Liver (tissue), 9 donors: Measurements from ENCODE around the gene KNDC1. TPM values are rescaled to one million over a fixed set of nuclear protein-coding genes. Genes with fewer than 3 reads are reported as not detected.

Experiments used
- DNase-seq: peaks from one replicate; pipeline ENCODE4 v3.0.0-alpha.2; 2017; ENCODE audit warnings: low spot score
- H3K27ac ChIP-seq, 2 donors: one replicate each; pipeline ENCODE4 v1.7.0; 2013; ENCODE audit warnings: inconsistent platforms in 2 of 2, low read length in 2 of 2, control low read depth in 1 of 2, low read depth in 1 of 2, mild to moderate bottlenecking in 1 of 2
- H3K27me3 ChIP-seq, 4 donors: one replicate each; pipeline versions ENCODE4 v1.6.1 to v1.7.0; 2013; ENCODE audit warnings: low read length in 3 of 4, inconsistent platforms in 1 of 4, mild to moderate bottlenecking in 1 of 4, moderate library complexity in 1 of 4; ENCODE audit not compliant: control insufficient read depth in 4 of 4, insufficient read depth in 4 of 4
- H3K36me3 ChIP-seq, 4 donors: one replicate each; pipeline versions ENCODE4 v1.6.1 to v1.7.0; 2013; ENCODE audit warnings: low read length in 3 of 4, mild to moderate bottlenecking in 3 of 4, low read depth in 1 of 4, moderate library complexity in 1 of 4; ENCODE audit not compliant: control insufficient read depth in 4 of 4, insufficient read depth in 3 of 4
- H3K4me1 ChIP-seq, 4 donors: one replicate each; pipeline versions ENCODE4 v1.6.1 to v1.7.0; 2013; ENCODE audit warnings: low read length in 3 of 4, mild to moderate bottlenecking in 3 of 4, moderate library complexity in 1 of 4; ENCODE audit not compliant: control insufficient read depth in 4 of 4, insufficient read depth in 4 of 4
- H3K4me3 ChIP-seq, 3 donors: one replicate each; pipeline versions ENCODE4 v1.6.1 to v1.7.0; 2013; ENCODE audit warnings: low read length in 3 of 3, control low read depth in 1 of 3, low read depth in 1 of 3, mild to moderate bottlenecking in 1 of 3
- H3K9ac ChIP-seq, 2 donors: one replicate each; pipeline ENCODE4 v1.7.0; 2013; ENCODE audit warnings: low read length in 2 of 2, mild to moderate bottlenecking in 2 of 2, moderate library complexity in 2 of 2, control low read depth in 1 of 2, low read depth in 1 of 2
- H3K9me3 ChIP-seq, 4 donors: one replicate each; pipeline versions ENCODE4 v1.6.1 to v1.7.0; 2013; ENCODE audit warnings: low read length in 3 of 4; ENCODE audit not compliant: control insufficient read depth in 4 of 4
- EGR1 ChIP-seq, 2 donors: IDR thresholded peaks; 2 replicates each; pipeline ENCODE4 v1.6.1; 2016 to 2018; ENCODE audit warnings: antibody characterized with exemption in 2 of 2, low read depth in 2 of 2
- FOXA1 ChIP-seq: IDR thresholded peaks from 2 replicates; pipeline ENCODE4 v1.6.1; 2016; ENCODE audit warnings: antibody characterized with exemption
- FOXA2 ChIP-seq: IDR thresholded peaks from 2 replicates; pipeline ENCODE4 v1.6.1; 2016; ENCODE audit warnings: antibody characterized with exemption
- GABPA ChIP-seq, 2 donors: IDR thresholded peaks in 1 of 2; conservative IDR thresholded peaks in 1 of 2; 2 replicates each; pipeline ENCODE4 v1.6.1; 2016; ENCODE audit warnings: antibody characterized with exemption in 2 of 2, mild to moderate bottlenecking in 1 of 2, moderate library complexity in 1 of 2
- HNF4A ChIP-seq, 2 donors: conservative IDR thresholded peaks; 2 replicates each; pipeline ENCODE4 v1.6.1; 2016; ENCODE audit warnings: antibody characterized with exemption in 2 of 2, mild to moderate bottlenecking in 2 of 2
- HNF4G ChIP-seq: IDR thresholded peaks from 2 replicates; pipeline ENCODE4 v1.6.1; 2016; ENCODE audit warnings: antibody characterized with exemption
- JUND ChIP-seq, 2 donors: IDR thresholded peaks; 2 replicates each; pipeline ENCODE4 v1.6.1; 2016; ENCODE audit warnings: antibody characterized with exemption in 2 of 2
- NR2F2 ChIP-seq: IDR thresholded peaks from 2 replicates; pipeline ENCODE4 v1.6.1; 2016; ENCODE audit warnings: antibody characterized with exemption
- RAD21 ChIP-seq, 2 donors: IDR thresholded peaks; 2 replicates each; pipeline ENCODE4 v1.6.1; 2016; ENCODE audit warnings: antibody characterized with exemption in 2 of 2, mild to moderate bottlenecking in 2 of 2
- RXRA ChIP-seq, 2 donors: IDR thresholded peaks; 2 replicates each; pipeline ENCODE4 v1.6.1; 2017 to 2018; ENCODE audit warnings: antibody characterized with exemption in 2 of 2, mild to moderate bottlenecking in 1 of 2
- SP1 ChIP-seq: IDR thresholded peaks from 2 replicates; pipeline ENCODE4 v1.6.1; 2018; ENCODE audit warnings: antibody characterized with exemption, mild to moderate bottlenecking
- TAF1 ChIP-seq: conservative IDR thresholded peaks from 2 replicates; pipeline ENCODE4 v1.6.1; 2016; ENCODE audit warnings: antibody characterized with exemption, mild to moderate bottlenecking
- YY1 ChIP-seq: IDR thresholded peaks from 2 replicates; pipeline ENCODE4 v1.6.1; 2016; ENCODE audit warnings: antibody characterized with exemption, mild to moderate bottlenecking
- WGBS: extraction: QIAGEN DNeasy Blood & Tissue Kit; methylation state at CpG from one replicate; pipeline ENCODE4 v1.1.7; 2013; 5-methylcytosine and 5-hydroxymethylcytosine counted together
- polyA plus RNA-seq, 2 donors: library from polyadenylated mRNA; stranded (reverse) in 1 of 2; unstranded in 1 of 2; fragments of 200-250 nt in 1 of 2; fragments of >200 nt in 1 of 2; fragmentation: Nextera tagmentation in 1 of 2; extraction: Ambion mirVana in 1 of 2; gene quantifications; one replicate each; pipeline versions ENCODE4 v1.2.1 to v1.2.3, GENCODE V29; 2013 to 2015
- total RNA-seq, 2 donors: library from RNA; depleted of rRNA; stranded (reverse); fragments of >200 nt; gene quantifications; one replicate each; pipeline ENCODE4 v1.2.3, GENCODE V29; 2014
- TF ChIP-seq, protein P1 (sequence below): IDR thresholded peaks from 2 replicates; pipeline ENCODE4 v1.6.1; 2016; ENCODE audit warnings: antibody characterized with exemption
- TF ChIP-seq, protein P2 (sequence below): IDR thresholded peaks from 2 replicates; pipeline ENCODE4 v1.6.1; 2016; ENCODE audit warnings: antibody characterized with exemption
- TF ChIP-seq, protein P3 (sequence below): IDR thresholded peaks from 2 replicates; pipeline ENCODE4 v1.6.1; 2016; ENCODE audit warnings: antibody characterized with exemption
- TF ChIP-seq, protein P4 (sequence below): fragments of 150-350 bp; IDR thresholded peaks from 2 replicates; pipeline ENCODE4 v1.5.1; 2017; ENCODE audit warnings: improper control_type of control experiment, low read depth, low read length; ENCODE audit not compliant: missing input control
- TF ChIP-seq, protein P5 (sequence below): IDR thresholded peaks from 2 replicates; pipeline ENCODE4 v1.6.1; 2016; ENCODE audit warnings: antibody characterized with exemption, mild to moderate bottlenecking
- donor health status: healthy.
- donor health status: healthy.
- donor health status: healthy.
- donor health status: healthy.
- donor health status: healthy.

KNDC1 gene
- total and polyA plus RNA-seq, 4 donors = 0.53 to 12.9 (median 4.3) TPM

DNA sequence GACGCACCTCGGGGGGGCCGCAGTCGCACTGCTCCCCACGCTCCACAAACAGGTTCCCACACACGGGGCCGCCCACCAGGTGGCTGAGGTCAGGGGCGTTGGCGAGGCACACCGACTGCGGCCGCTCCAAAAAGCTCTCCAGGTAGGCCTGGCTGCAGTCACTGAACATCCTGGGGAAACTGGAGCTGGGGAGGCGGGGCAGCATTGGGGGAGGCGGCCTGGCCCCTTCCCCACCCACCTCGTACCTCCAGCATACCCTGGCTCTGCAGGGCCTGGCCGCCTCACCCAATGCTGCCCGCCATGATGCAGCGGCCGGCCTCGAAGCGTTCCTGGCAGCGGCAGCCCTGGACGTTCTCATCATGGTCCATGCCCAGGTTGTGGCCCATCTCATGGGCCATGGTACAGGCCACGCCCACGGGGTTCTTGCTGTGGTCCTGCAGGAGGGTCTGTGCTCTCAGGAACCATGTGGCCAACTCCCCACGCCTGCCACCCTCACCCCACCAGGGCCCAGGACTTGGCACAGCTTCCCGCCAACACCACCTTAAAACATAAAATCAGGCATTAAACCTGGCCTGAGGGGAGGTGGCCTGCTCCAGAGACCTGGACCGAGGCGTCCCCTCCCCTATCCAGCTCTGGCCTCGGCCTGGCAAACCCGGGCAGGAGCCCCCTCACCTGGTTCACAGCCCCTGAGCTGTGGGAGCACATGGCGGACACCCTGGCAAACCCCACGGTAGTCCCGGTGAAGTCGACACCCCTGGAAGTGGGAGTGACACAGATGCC, 111.7 kb downstream of the KNDC1 start:
- peaks cover 0 to under 1% (median 0%) of the 10 kb centered on the region in 4 donors for H3K4me1 ChIP-seq
- H3K27me3 ChIP-seq = no peaks in the 10 kb centered on the region
- TF ChIP-seq, protein P1, sequence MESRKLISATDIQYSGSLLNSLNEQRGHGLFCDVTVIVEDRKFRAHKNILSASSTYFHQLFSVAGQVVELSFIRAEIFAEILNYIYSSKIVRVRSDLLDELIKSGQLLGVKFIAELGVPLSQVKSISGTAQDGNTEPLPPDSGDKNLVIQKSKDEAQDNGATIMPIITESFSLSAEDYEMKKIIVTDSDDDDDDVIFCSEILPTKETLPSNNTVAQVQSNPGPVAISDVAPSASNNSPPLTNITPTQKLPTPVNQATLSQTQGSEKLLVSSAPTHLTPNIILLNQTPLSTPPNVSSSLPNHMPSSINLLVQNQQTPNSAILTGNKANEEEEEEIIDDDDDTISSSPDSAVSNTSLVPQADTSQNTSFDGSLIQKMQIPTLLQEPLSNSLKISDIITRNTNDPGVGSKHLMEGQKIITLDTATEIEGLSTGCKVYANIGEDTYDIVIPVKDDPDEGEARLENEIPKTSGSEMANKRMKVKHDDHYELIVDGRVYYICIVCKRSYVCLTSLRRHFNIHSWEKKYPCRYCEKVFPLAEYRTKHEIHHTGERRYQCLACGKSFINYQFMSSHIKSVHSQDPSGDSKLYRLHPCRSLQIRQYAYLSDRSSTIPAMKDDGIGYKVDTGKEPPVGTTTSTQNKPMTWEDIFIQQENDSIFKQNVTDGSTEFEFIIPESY = no peak
- TF ChIP-seq TAF1 = no peak
- no peak for TF ChIP-seq JUND (IDR thresholded peaks at IDR 0.05)
- TF ChIP-seq, protein P2, sequence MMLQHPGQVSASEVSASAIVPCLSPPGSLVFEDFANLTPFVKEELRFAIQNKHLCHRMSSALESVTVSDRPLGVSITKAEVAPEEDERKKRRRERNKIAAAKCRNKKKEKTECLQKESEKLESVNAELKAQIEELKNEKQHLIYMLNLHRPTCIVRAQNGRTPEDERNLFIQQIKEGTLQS = no peak
- TF ChIP-seq, protein P3, sequence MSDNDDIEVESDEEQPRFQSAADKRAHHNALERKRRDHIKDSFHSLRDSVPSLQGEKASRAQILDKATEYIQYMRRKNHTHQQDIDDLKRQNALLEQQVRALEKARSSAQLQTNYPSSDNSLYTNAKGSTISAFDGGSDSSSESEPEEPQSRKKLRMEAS = no peak
- no peak for TF ChIP-seq HNF4A (conservative IDR thresholded peaks at IDR 0.05)
- TF ChIP-seq RXRA (IDR thresholded peaks at IDR 0.05) = no peak
- no peak for TF ChIP-seq GABPA (IDR thresholded peaks at IDR 0.05 in 1 of 2, conservative IDR thresholded peaks at IDR 0.05 in 1 of 2)
- H3K9me3 ChIP-seq = no peaks in the 10 kb centered on the region
- peaks cover 7 to 28% (median 11%) of the 10 kb centered on the region in 4 donors for H3K36me3 ChIP-seq
- no peak overlapping the region for H3K27ac ChIP-seq
- 86% methylated on average over 35 of the region's 35 CpGs for WGBS
- no peak for DNase-seq
- no peak overlapping the region for H3K9ac ChIP-seq
- no peak overlapping the region for H3K4me3 ChIP-seq

DNA sequence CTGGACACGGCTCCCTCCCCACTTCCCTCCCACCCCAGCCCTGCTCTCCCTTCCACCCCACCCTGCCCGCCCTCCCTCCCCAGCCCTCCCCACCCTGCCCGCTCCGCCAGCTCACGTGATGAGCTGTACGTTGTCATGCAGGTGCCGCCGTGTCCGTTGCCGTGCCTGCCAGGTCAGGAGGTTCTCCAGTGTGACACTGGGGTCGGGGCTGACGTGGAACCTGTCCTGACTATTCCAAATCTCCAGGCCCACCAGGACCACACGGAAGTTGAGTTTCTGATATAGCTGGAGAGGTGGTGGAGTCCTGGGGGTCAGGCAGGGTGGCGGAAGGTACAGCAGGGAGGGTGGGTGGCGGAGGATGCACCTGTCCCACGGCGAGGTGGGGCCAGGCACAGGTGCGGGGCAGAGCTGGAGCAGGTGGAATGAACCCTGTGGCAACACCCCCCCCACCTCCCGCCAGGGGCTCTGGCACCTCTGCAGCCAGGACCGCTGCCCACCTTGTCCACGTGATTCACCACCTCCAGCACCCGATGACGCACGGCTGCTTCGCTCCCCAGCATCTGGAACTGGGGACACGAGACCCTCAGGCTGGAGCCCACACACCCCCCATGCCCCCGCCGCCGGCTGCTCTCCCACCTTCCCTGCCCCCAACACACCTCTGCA, 112.4 kb downstream of the KNDC1 start:
- no peak overlapping the region for H3K27ac ChIP-seq
- peaks cover 2 to 7% (median 4%) of the 10 kb centered on the region in 4 donors for H3K4me1 ChIP-seq
- H3K4me3 ChIP-seq = no peak overlapping the region
- H3K27me3 ChIP-seq = no peaks in the 10 kb centered on the region
- no peak for DNase-seq
- H3K36me3 ChIP-seq = peaks cover 7 to 25% (median 9%) of the 10 kb centered on the region in 4 donors
- H3K9ac ChIP-seq = no peak overlapping the region
- WGBS = 88% methylated on average over 29 of the region's 29 CpGs
- TF ChIP-seq SP1 (no peak), RXRA (IDR thresholded peaks at IDR 0.05) (no peak), FOXA1 (no peak), EGR1 (IDR thresholded peaks at IDR 0.05; ENCODE audit: low read depth in 2 of 2) (no peak), FOXA2 (no peak), TAF1 (no peak), HNF4A (conservative IDR thresholded peaks at IDR 0.05) (no peak), HNF4G (no peak), RAD21 (IDR thresholded peaks at IDR 0.05) (no peak), JUND (IDR thresholded peaks at IDR 0.05) (no peak), GABPA (IDR thresholded peaks at IDR 0.05 in 1 of 2, conservative IDR thresholded peaks at IDR 0.05 in 1 of 2) (no peak), NR2F2 (no peak), YY1 (no peak)
- TF ChIP-seq, protein P4, sequence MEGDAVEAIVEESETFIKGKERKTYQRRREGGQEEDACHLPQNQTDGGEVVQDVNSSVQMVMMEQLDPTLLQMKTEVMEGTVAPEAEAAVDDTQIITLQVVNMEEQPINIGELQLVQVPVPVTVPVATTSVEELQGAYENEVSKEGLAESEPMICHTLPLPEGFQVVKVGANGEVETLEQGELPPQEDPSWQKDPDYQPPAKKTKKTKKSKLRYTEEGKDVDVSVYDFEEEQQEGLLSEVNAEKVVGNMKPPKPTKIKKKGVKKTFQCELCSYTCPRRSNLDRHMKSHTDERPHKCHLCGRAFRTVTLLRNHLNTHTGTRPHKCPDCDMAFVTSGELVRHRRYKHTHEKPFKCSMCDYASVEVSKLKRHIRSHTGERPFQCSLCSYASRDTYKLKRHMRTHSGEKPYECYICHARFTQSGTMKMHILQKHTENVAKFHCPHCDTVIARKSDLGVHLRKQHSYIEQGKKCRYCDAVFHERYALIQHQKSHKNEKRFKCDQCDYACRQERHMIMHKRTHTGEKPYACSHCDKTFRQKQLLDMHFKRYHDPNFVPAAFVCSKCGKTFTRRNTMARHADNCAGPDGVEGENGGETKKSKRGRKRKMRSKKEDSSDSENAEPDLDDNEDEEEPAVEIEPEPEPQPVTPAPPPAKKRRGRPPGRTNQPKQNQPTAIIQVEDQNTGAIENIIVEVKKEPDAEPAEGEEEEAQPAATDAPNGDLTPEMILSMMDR = no peak
- TF ChIP-seq, protein P1 = no peak
- TF ChIP-seq, protein P5, sequence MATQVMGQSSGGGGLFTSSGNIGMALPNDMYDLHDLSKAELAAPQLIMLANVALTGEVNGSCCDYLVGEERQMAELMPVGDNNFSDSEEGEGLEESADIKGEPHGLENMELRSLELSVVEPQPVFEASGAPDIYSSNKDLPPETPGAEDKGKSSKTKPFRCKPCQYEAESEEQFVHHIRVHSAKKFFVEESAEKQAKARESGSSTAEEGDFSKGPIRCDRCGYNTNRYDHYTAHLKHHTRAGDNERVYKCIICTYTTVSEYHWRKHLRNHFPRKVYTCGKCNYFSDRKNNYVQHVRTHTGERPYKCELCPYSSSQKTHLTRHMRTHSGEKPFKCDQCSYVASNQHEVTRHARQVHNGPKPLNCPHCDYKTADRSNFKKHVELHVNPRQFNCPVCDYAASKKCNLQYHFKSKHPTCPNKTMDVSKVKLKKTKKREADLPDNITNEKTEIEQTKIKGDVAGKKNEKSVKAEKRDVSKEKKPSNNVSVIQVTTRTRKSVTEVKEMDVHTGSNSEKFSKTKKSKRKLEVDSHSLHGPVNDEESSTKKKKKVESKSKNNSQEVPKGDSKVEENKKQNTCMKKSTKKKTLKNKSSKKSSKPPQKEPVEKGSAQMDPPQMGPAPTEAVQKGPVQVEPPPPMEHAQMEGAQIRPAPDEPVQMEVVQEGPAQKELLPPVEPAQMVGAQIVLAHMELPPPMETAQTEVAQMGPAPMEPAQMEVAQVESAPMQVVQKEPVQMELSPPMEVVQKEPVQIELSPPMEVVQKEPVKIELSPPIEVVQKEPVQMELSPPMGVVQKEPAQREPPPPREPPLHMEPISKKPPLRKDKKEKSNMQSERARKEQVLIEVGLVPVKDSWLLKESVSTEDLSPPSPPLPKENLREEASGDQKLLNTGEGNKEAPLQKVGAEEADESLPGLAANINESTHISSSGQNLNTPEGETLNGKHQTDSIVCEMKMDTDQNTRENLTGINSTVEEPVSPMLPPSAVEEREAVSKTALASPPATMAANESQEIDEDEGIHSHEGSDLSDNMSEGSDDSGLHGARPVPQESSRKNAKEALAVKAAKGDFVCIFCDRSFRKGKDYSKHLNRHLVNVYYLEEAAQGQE = no peak
- TF ChIP-seq, protein P3 = no peak
- TF ChIP-seq, protein P2 = no peak
- no peaks in the 10 kb centered on the region for H3K9me3 ChIP-seq
